Glomerular visceral epithelial cell (primary cell): Measurements from ENCODE around the gene DENND6A.
"Not testable (repeated sequence)": the region's sequence is repeated elsewhere in the genome, so short reads cannot be mapped to it uniquely, and the experiment has no call there.

Experiments used
- DNase-seq: peaks from one replicate; pipeline ENCODE4 v3.0.0-alpha.2; 2016; ENCODE audit errors: extremely low spot score

DENND6A gene

DNA sequence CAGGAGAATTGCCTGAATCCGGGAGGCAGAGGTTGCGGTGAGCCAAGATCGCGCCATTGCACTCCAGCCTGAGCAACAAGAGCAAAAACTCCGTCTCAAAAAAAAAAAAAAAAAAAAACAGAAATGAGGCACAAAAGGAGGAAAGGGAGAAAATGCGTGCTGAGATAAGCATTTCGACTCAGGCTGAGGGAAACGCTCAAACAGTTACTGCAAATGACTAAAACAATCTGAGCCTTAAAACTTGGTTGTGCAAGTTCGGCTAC, 813 bp downstream of the DENND6A start:
- not testable (repeated sequence) for DNase-seq

GRCh38 chr3:57691411-57692132, 1.3 kb downstream of the DENND6A start:
- no peak for DNase-seq

- DNase-seq = no peak
Observed at GRCh38 chr3:57689367-57690053, 3.4 kb downstream of the DENND6A start.

DNA sequence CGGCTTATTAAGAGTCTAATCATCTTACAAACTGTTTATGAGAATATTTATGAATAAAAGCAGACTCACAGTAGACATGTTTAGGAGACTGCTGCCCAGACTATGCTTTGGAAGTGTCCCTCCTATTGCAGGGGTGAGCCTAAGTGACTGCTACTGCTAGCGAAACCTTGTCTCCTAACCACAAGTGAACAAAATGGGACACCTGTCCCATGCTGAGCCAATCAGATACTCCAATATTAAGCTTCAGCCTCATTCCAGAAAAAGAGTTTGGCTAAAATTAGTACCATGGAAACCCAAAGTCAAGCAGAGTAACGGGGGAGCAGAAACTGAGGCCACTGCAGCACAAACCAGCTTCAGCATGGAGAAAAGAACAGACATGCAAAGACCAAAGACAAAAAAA, 4.6 kb downstream of the DENND6A start:
- DNase-seq = no peak

- no peak for DNase-seq
Observed at GRCh38 chr3:57683286-57683685, 9.6 kb downstream of the DENND6A start.

DNA sequence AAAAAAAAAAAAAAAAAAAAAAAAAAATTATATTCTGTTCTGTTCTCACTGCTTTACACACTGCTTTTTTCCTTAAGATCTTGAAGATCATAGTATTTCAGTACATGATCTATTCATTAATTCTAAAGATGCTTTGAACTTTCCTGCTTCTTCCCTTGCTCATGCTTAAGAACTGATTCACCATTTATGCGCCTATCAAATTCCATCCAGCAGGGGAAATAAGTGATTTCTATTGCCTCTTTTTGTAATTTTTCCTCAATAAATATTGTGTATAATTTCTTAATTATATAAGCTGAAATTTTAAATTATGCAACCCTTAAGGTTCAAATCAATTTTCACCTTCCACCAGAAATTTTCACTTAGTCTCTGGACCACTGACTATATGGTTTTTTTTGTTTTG, 10.6 kb downstream of the DENND6A start:
- DNase-seq = no peak

DNA sequence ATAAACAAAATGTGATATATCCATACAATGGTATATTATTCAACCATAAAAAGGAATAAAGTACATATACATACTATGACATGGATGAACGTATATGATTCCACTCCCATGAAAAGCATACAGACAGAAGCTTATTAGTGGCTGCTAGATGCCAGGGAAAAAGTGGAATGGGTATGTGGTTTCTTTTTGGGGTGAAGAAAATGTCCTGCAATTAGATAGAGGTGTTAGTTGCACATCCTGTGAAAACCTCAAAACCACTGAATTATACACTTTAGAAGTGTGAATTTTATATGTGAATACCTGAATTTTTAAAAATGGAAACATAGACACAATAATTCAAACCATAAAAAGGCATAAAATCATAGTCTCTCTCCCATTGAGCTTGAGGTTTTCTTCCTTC, 11.2 kb downstream of the DENND6A start:
- DNase-seq = no peak

GRCh38 chr3:57680046-57680445, 12.8 kb downstream of the DENND6A start:
- DNase-seq = no peak

DNA sequence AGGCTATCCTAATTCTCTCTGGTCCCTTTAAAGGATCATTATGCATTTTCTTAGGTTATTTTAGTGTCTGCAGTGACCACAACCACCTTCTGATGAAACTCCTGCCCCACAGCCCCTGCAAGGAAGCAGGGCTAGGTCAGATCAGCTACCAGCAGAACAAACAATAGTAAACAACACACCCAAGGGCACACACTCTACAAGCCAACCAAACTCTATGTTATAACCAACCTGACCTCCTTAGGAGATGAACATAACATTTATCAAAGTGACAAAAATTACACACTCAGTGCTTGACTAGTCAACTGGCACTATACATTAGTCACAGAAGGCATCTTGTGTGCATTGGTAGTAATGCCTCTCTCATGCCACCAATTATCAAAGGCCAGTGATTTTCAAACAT, 17.3 kb downstream of the DENND6A start:
- peak; percentile 22 for DNase-seq

DNA sequence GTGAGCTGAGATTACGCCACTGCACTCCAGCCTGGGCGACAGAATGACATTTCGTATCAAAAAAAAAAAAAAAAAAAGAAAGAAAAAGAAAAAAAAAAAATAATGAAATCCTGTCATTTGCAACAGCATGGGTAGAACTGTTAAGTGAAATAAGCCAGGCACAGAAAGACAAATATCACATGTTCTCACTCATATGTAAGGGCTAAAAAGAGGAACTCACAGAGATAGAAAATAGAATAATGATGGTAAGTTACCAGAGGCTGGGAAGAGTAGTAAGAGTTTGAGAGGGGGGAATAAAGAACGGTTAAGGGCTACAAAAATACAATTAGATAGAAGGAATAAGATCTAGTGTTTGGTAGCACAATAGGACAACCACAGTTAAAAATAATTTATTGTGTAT, 19.7 kb downstream of the DENND6A start:
- no peak for DNase-seq

DNA sequence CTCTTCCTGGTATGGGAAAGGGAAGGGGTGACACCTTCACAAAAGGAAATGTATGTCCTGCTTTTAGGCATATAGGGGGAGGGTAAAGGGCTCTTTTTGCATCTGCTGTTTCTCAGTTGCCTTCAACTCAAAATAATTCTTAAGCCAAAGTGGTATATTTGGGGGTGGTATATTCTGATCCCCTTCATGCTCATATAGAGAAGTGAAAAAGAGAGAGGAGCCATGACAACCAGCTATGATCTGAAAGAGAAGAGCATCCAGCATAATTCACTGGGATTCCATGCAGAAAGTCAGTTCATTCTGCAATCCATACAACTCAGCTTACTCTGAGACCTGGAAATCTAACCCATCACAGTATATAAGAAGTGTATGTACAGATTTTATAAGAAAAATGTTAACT, 22.3 kb downstream of the DENND6A start:
- no peak for DNase-seq

DNA sequence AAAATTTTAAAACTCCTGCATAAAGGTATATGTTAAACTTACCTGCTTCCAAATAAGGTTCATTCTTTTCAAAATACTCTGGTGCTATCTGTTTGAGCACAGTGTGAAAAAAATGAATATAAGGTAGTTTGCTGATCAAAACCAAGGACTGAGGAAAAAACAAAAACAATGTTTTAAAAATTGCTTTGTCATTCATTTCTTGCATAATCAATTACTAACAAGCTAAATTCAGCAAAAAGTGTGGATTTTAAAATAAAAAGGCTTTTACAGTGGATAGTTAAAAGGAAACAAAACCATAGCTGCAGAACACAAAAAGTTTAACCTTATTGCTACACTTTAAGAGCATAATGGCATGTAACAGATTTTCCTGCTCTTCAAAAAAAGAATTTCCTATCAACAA, 31.5 kb downstream of the DENND6A start:
- DNase-seq = no peak

GRCh38 chr3:57659806-57660439, 33.0 kb downstream of the DENND6A start:
- DNase-seq = no peak

GRCh38 chr3:57659004-57659673, 33.7 kb downstream of the DENND6A start:
- DNase-seq = no peak

- DNase-seq = no peak
Observed at GRCh38 chr3:57658536-57658935, 34.3 kb downstream of the DENND6A start.

DNA sequence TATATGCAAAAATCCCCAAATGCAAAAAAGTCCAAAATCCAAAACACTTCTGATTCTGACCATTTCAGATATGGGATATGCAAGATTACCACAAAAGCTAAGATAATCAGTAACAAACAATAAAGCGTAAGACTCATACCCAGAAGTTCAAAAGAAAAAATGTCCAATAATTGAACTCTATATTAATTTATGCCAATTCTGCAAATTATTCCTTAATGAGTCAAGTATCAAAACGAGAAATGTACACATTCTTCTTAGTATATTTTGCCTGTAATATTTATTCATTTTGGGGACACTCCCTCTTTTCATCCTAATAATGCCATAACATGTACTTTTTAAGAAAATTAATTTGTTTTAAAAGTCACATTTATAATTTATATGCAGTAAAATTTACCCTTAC, 37.1 kb downstream of the DENND6A start:
- no peak for DNase-seq

DNA sequence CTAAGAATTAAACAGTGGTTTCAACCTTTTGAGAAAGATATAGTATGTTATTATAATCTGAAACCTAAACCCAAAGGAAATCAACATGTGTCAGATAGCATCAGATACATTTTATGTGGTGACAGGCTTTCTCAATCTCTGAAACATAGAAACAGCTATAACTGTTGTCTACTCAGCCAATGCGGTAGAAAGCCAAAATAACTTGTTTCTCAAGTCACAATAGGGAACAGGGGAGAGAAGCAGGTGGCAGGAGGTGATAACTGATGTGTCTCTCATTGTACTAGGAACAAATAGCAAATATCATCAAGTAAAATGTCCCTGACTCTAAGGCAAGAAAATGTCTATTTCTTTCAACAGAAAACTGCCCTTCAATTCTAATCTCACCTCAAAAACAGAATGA, 38.6 kb downstream of the DENND6A start:
- DNase-seq = no peak

DNA sequence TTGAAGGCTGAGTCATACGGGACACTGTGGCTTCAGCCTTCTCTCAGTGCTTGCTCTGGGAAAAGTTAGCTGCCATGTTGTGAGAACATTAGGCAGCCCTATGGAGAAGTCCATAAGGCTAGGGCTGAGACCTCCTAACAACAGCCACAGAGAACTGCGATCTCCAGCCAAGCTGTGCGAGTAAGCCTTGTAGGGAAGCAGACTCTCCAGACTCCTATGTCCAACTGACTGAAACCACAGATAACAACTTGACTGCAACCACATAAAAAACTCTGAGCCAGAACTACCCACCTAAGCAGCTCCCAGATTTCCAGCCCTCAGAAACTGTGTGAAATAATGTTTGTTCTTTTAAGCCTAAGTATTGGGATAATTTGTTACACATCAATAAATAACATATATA, 40.7 kb downstream of the DENND6A start:
- no peak for DNase-seq

DNA sequence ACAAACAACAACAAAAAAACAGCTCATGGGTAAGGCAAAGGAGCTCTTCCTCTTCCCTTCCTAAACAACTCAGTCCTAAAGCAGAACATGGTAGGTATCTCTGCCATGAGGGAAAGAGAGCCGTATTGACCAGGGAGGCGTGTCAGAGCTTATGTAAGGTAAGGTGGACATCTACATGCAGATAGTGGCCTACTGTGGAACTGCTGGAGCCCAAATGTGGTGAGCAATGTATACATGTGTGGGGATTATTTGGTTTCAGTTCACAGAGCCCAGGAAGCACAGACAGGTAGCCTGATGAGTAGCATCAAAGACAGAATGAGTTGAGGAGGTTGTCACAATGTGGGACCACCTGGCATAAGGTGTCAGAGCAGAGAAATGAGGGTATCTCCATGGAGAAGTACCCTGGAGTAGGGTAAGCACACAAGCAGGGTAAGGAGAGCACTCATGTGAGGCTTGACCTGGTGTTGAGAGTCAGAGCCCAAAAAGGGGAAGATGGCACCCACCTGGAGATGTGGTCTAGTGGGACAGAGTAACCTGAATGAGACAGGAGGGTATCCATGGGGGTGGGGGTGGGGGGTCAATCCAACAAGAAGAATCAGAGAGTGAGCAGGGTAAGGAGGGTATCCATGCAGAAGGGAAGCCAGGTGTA, 45.5 kb downstream of the DENND6A start:
- no peak for DNase-seq

- DNase-seq = peak; percentile 15
Observed at GRCh38 chr3:57646723-57647122, 46.2 kb downstream of the DENND6A start.

DNA sequence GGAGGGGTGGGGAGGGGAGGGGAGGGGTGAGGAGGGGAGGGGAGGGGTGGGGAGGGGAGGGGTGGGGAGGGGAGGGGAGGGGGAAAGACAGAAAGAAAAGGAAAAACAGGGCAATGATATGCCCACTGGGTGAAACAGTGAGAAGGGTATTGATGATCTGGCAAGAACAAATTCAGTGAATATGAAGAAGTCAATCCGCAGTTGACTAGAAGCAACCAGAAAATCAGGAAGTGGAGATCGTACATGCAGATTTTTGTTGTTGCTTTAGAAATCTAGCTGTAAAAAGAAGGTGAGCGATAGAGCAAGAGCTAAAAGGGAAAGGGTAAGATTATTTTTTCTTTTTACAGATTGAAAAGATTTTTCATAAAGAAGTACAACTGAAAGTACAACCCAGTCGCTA, 48.1 kb downstream of the DENND6A start:
- DNase-seq = no peak

GRCh38 chr3:57637391-57637790, 55.5 kb downstream of the DENND6A start:
- no peak for DNase-seq
